ENCODE data around the gene CD2.
A peak's percentile ranks its signal among the peaks of the same experiment; 100 is the strongest.

CD2 gene

GRCh38 chr1:116737020-116737854 is 17.0 kb upstream of the CD2 start:
- in situ Hi-C loops (cut with MboI; ENCODE audit: low pct_unique_long_range_greater_than_20kb, low sequenced_read_pairs, unreplicated experiment) = loop anchor here (10.0 kb wide), 1 partner anchor 318 kb away; no protein-coding TSS in a partner anchor
- TF ChIP-seq CTCF (IDR thresholded peaks at IDR 0.05; ENCODE audit: extremely low read depth, insufficient read depth, missing control alignments) = peak; percentile 86
- peak; percentile 76 for DNase-seq (ENCODE audit: low spot score)

- peak; percentile 72 for DNase-seq (ENCODE audit: low spot score)
- TF ChIP-seq CTCF (IDR thresholded peaks at IDR 0.05; ENCODE audit: extremely low read depth, insufficient read depth, missing control alignments) = no peak
- in situ Hi-C loops (cut with MboI; ENCODE audit: low pct_unique_long_range_greater_than_20kb, low sequenced_read_pairs, unreplicated experiment) = loop anchor here (10.0 kb wide), 1 partner anchor 317 kb away; no protein-coding TSS in a partner anchor
Measured at GRCh38 chr1:116737855-116738321, 16.3 kb upstream of the CD2 start.

GRCh38 chr1:116738673-116739370 is 15.4 kb upstream of the CD2 start:
- DNase-seq (ENCODE audit: low spot score) = peak; percentile 76
- TF ChIP-seq CTCF (IDR thresholded peaks at IDR 0.05; ENCODE audit: extremely low read depth, insufficient read depth, missing control alignments) = no peak
- in situ Hi-C loops (cut with MboI; ENCODE audit: low pct_unique_long_range_greater_than_20kb, low sequenced_read_pairs, unreplicated experiment) = loop anchor here (10.0 kb wide), 1 partner anchor 316 kb away; no protein-coding TSS in a partner anchor

GRCh38 chr1:116739371-116740012 is 14.7 kb upstream of the CD2 start:
- no peak for TF ChIP-seq CTCF (IDR thresholded peaks at IDR 0.05; ENCODE audit: extremely low read depth, insufficient read depth, missing control alignments)
- DNase-seq (ENCODE audit: low spot score) = no peak
- in situ Hi-C loops (cut with MboI; ENCODE audit: low pct_unique_long_range_greater_than_20kb, low sequenced_read_pairs, unreplicated experiment) = loop anchor here (10.0 kb wide), 1 partner anchor 315 kb away; no protein-coding TSS in a partner anchor

GRCh38 chr1:116740296-116740695 is 13.9 kb upstream of the CD2 start:
- no peak for DNase-seq (ENCODE audit: low spot score)
- TF ChIP-seq CTCF (IDR thresholded peaks at IDR 0.05; ENCODE audit: extremely low read depth, insufficient read depth, missing control alignments) = no peak
- in situ Hi-C loops (cut with MboI; ENCODE audit: low pct_unique_long_range_greater_than_20kb, low sequenced_read_pairs, unreplicated experiment) = no loop called here

GRCh38 chr1:116740746-116741145 is 13.5 kb upstream of the CD2 start:
- TF ChIP-seq CTCF (IDR thresholded peaks at IDR 0.05; ENCODE audit: extremely low read depth, insufficient read depth, missing control alignments) = no peak
- DNase-seq (ENCODE audit: low spot score) = no peak
- in situ Hi-C loops (cut with MboI; ENCODE audit: low pct_unique_long_range_greater_than_20kb, low sequenced_read_pairs, unreplicated experiment) = no loop called here
